Esophagus muscularis mucosa (tissue), 4 donors: ENCODE measurements around the gene ADAM10. TPM values are rescaled to one million over a fixed set of nuclear protein-coding genes. Genes with fewer than 3 reads are reported as not detected.

Source experiments
- DNase-seq: peaks from one replicate; pipeline ENCODE4 v3.0.0-alpha.2; 2017; ENCODE audit errors: extremely low spot score
- H3K27ac ChIP-seq, 4 donors: fragments of 200-600 bp; sonication (generic); replicated peaks in 1 of 4; 1 replicate in 3 of 4; 2 replicates in 1 of 4; pipeline ENCODE4 v1.5.1; 2016 to 2019; ENCODE audit warnings: mild to moderate bottlenecking in 1 of 4
- H3K27me3 ChIP-seq, 4 donors: fragments of 200-600 bp; sonication (generic); one replicate each; pipeline versions ENCODE4 v1.5.1 to v1.6.0; 2016 to 2019
- H3K36me3 ChIP-seq, 4 donors: fragments of 200-600 bp; sonication (generic); one replicate each; pipeline ENCODE4 v1.5.1; 2016 to 2019
- H3K4me1 ChIP-seq, 4 donors: fragments of 200-600 bp; sonication (generic); one replicate each; pipeline ENCODE4 v1.5.1; 2016 to 2019
- H3K4me3 ChIP-seq, 4 donors: fragments of 200-600 bp; sonication (generic); 1 replicate in 2 of 4; 2 replicates in 2 of 4; pipeline ENCODE4 v1.5.1; 2016 to 2019; ENCODE audit warnings: mild to moderate bottlenecking in 4 of 4, moderate library complexity in 1 of 4
- H3K9me3 ChIP-seq, 4 donors: fragments of 200-600 bp; sonication (generic); 1 replicate in 3 of 4; 2 replicates in 1 of 4; pipeline ENCODE4 v1.5.1; 2016 to 2019
- CTCF ChIP-seq, 3 experiments: fragments of 200-600 bp in 2 of 3; fragments of 450-650 bp in 1 of 3; sonication (generic) in 2 of 3; IDR thresholded peaks; one replicate each; pipeline ENCODE4 v1.5.1; 2017 to 2019; ENCODE audit warnings: antibody characterized with exemption in 3 of 3, mild to moderate bottlenecking in 2 of 3, moderate library complexity in 1 of 3
- EP300 ChIP-seq: sonication (generic); formaldehyde crosslinking; IDR thresholded peaks from one replicate; pipeline ENCODE4 v1.6.1; 2017; ENCODE audit warnings: antibody characterized with exemption
- POLR2A ChIP-seq: fragments of 450-650 bp; IDR thresholded peaks from one replicate; pipeline ENCODE4 v1.6.1; 2017; ENCODE audit warnings: antibody characterized with exemption, moderate library complexity, mild to moderate bottlenecking, low read depth
- POLR2AphosphoS5 ChIP-seq, 2 donors: sonication (generic); formaldehyde crosslinking; IDR thresholded peaks; one replicate each; pipeline ENCODE4 v1.6.1; 2017; ENCODE audit warnings: antibody characterized with exemption in 2 of 2
- WGBS: methylation state at CpG from one replicate; pipeline ENCODE4 v1.1.5; 2018; 5-methylcytosine and 5-hydroxymethylcytosine counted together
- intact Hi-C: fragments of 100-400 bp; cut with DNase I; formaldehyde crosslinking; loops from one replicate; pipeline ENCODE4 v1.15.1; 2023
- total RNA-seq, 4 donors: library from RNA; depleted of rRNA; stranded (reverse); fragments of >200 nt; gene quantifications; one replicate each; pipeline versions ENCODE4 v1.1.0 to v1.2.1, GENCODE V29; 2016

Gene ADAM10
- total RNA-seq, 4 donors from 2014 or later = 43.8 to 58.8 (median 48.5) TPM

DNA sequence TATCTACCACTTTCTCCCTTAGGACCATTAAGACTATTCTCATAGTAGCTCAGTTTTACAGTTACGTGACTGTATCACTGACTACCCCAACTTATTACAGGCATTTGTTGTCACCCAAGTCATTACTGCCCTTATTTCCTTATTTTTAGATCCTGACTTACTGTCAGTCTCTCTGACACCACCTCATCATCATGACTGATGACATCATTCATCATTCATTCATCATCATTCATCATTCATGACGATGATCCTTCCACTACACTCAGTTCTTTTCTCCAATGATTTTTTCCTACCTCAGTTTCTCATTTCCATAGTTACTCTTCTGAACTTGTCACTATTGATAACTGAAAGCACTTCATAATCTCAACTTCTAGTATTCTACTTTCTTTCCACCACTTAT lies 83.8 kb downstream of the ADAM10 start:
- Histone ChIP-seq H3K36me3 (peaks cover 0 to 22% (median 10%) of the 10 kb centered on the region in 4 donors), H3K27me3 (no peaks in the 10 kb centered on the region), H3K27ac (no peak overlapping the region), H3K4me1 (no peaks in the 10 kb centered on the region), H3K9me3 (no peaks in the 10 kb centered on the region), H3K4me3 (no peak overlapping the region)
- DNase-seq = no peak
- TF ChIP-seq EP300 (no peak), POLR2AphosphoS5 (IDR thresholded peaks at IDR 0.05) (no peak), CTCF (IDR thresholded peaks at IDR 0.05) (no peak), POLR2A (no peak)
- intact Hi-C loops = no loop called here
- 97% methylated on average over 2 of the region's 2 CpGs for WGBS

DNA sequence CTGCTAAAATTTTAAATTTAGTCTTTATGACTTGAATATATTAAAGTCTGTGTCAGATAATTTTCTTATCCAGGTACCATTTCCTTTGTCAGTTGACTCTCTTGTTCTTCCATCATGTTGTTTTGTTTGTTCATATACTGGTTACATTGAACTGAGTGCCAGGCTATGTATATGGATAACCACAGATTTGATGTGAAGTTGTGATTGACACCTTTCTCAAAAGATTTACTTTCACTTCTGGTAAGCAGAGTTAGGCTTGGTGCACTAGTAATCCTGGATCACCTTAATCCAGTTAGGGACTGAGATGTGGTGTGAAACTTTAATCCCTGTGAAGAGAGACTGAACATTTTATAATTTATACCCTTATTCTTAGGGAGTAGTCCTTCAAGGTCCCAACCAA lies 99.4 kb downstream of the ADAM10 start:
- TF ChIP-seq POLR2AphosphoS5 (IDR thresholded peaks at IDR 0.05) (no peak), CTCF (IDR thresholded peaks at IDR 0.05) (no peak), EP300 (no peak), POLR2A (no peak)
- H3K9me3 ChIP-seq = no peaks in the 10 kb centered on the region
- intact Hi-C loops = no loop called here
- no peaks in the 10 kb centered on the region for H3K4me1 ChIP-seq
- no peaks in the 10 kb centered on the region for H3K27me3 ChIP-seq
- DNase-seq = no peak
- no peak overlapping the region for H3K27ac ChIP-seq
- H3K36me3 ChIP-seq = peaks cover 2 to 13% (median 8%) of the 10 kb centered on the region in 4 donors
- H3K4me3 ChIP-seq = no peak overlapping the region

GRCh38 chr15:58649175-58649574 lies 100.3 kb downstream of the ADAM10 start:
- intact Hi-C loops = no loop called here

GRCh38 chr15:58643996-58644395 lies 105.5 kb downstream of the ADAM10 start:
- H3K9me3 ChIP-seq = no peaks in the 10 kb centered on the region
- H3K36me3 ChIP-seq = peaks cover 4 to 42% (median 17%) of the 10 kb centered on the region in 4 donors
- H3K27ac ChIP-seq = no peak overlapping the region
- no peak overlapping the region for H3K4me3 ChIP-seq
- TF ChIP-seq CTCF (IDR thresholded peaks at IDR 0.05) (no peak), POLR2AphosphoS5 (IDR thresholded peaks at IDR 0.05) (no peak), POLR2A (no peak), EP300 (no peak)
- no peak for DNase-seq
- H3K4me1 ChIP-seq = no peaks in the 10 kb centered on the region
- WGBS = 88% methylated on average over 5 of the region's 5 CpGs
- intact Hi-C loops = no loop called here
- H3K27me3 ChIP-seq = no peaks in the 10 kb centered on the region

More at GRCh38 chr15:58649175-58649574, 100.3 kb downstream of the ADAM10 start:
- Histone ChIP-seq H3K4me3 (no peak overlapping the region), H3K4me1 (no peaks in the 10 kb centered on the region), H3K9me3 (no peaks in the 10 kb centered on the region), H3K36me3 (peaks cover 0 to 4% (median 1%) of the 10 kb centered on the region in 4 donors), H3K27me3 (no peaks in the 10 kb centered on the region), H3K27ac (no peak overlapping the region)
- TF ChIP-seq CTCF (IDR thresholded peaks at IDR 0.05) = no peak
- no peak for TF ChIP-seq POLR2AphosphoS5 (IDR thresholded peaks at IDR 0.05)
- no peak for TF ChIP-seq POLR2A
- no peak for TF ChIP-seq EP300
- no peak for DNase-seq
- WGBS = 98% methylated on average over 2 of the region's 2 CpGs

- intact Hi-C loops = no loop called here
- no peak for TF ChIP-seq POLR2AphosphoS5 (IDR thresholded peaks at IDR 0.05)
- TF ChIP-seq EP300 = no peak
- TF ChIP-seq CTCF (IDR thresholded peaks at IDR 0.05) = no peak
- TF ChIP-seq POLR2A = no peak
- no peaks in the 10 kb centered on the region for H3K4me1 ChIP-seq
- peaks cover 4 to 52% (median 25%) of the 10 kb centered on the region in 4 donors for H3K36me3 ChIP-seq
- no peak for DNase-seq
- no peak overlapping the region for H3K27ac ChIP-seq
- 76% methylated on average over 4 of the region's 4 CpGs for WGBS
- H3K27me3 ChIP-seq = no peaks in the 10 kb centered on the region
- no peaks in the 10 kb centered on the region for H3K9me3 ChIP-seq
- no peak overlapping the region for H3K4me3 ChIP-seq
Observed at GRCh38 chr15:58641660-58642059, 107.8 kb downstream of the ADAM10 start.
